NT2/D1 (cell line): ENCODE data around the gene ZNF878.
A peak's percentile ranks its signal among the peaks of the same experiment; 100 is the strongest.
"Not testable (repeated sequence)": the region's sequence is repeated elsewhere in the genome, so short reads cannot be mapped to it uniquely, and the experiment has no call there.

Experiments used
- DNase-seq: peaks from one replicate; pipeline ENCODE4 v3.0.0-alpha.2; 2011; ENCODE audit warnings: low read depth, low spot score
- H3K27me3 ChIP-seq: 2 replicates; pipeline ENCODE4 v1.6.0; 2011; ENCODE audit warnings: mild to moderate bottlenecking; ENCODE audit not compliant: insufficient read length, insufficient read depth
- H3K36me3 ChIP-seq: 2 replicates; pipeline ENCODE4 v1.6.1; 2011; ENCODE audit warnings: mild to moderate bottlenecking, low read length, mixed read lengths; ENCODE audit not compliant: insufficient read depth, insufficient read length
- H3K4me1 ChIP-seq: 2 replicates; pipeline ENCODE4 v1.5.1; 2011; ENCODE audit not compliant: insufficient read depth, insufficient read length
- H3K4me3 ChIP-seq: 2 replicates; pipeline ENCODE4 v1.5.1; 2011; ENCODE audit warnings: low read depth; ENCODE audit not compliant: insufficient read length
- H3K9ac ChIP-seq: 2 replicates; pipeline ENCODE4 v1.6.0; 2011; ENCODE audit warnings: low read depth; ENCODE audit not compliant: insufficient read length
- H3K9me3 ChIP-seq: 2 replicates; pipeline ENCODE4 v1.5.1; 2011; ENCODE audit warnings: mild to moderate bottlenecking, low read length; ENCODE audit not compliant: insufficient read depth
- SUZ12 ChIP-seq: IDR thresholded peaks from 2 replicates; pipeline ENCODE4 v1.6.1; 2011; ENCODE audit not compliant: insufficient read length, insufficient read depth; ENCODE audit errors: extremely low read depth
- YY1 ChIP-seq: IDR thresholded peaks from 2 replicates; pipeline ENCODE4 v1.6.1; 2011; ENCODE audit not compliant: insufficient read length, insufficient read depth
- ZNF274 ChIP-seq: IDR thresholded peaks from 2 replicates; pipeline ENCODE4 v1.6.1; 2011; ENCODE audit warnings: mild to moderate bottlenecking, low read depth, low read length

The ZNF878 gene

DNA sequence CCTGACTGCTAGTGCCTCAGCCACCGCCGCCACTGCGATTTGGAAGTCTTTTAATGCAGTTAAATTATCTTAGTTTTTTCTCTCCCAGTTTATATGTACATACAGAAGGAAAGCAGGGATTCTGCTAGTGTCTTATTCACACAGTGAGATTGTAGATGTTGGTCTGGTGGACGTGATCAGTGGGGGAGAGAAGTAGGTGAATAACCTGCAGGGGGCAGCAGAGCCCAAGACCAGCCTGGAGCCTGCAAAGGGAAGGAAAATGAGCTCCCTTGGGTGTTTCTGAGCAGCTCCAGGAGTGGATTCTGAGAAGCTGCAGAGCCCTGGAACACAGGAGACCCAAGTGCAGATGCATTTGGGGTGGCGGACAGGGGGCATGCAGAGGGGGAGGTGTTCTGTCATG is 38.0 kb upstream of the ZNF878 start:
- Histone ChIP-seq H3K4me1 (no peaks in the 10 kb centered on the region), H3K36me3 (peaks cover 17% of the 10 kb centered on the region)
- peak; percentile 48 for DNase-seq

DNA sequence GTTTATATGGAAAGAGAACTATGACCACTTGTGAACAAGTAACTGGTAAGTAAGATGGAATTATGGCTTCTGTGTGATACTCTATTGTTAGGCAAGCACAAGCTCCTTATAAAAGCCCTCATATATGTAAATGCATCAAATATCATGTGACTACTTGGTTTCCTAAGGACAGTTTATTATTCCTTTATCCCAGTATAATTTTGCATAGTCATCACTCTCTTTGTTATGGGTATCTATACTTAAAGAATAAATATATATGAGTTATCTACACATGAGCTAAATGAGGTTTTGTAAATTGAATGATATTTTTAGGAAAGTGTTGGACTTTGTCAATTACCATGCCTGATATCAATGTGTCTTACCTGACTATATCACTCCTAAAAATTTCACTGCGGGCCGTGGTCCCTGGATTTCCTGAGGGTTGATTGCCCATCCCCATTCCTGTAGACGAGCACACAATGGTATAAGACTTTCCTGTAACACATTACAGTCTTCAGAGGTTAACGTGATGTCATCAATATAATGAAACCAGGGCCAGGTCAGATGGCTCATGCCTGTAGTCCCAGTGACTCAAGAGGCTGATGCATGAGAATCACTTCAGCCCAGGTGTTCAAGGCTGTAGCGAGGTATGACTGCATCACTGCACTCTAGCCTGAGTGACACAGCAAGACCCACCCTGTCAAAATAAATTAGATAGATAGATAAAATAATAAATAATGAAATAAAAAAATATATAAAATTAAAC is 32.5 kb upstream of the ZNF878 start:
- no peaks in the 10 kb centered on the region for H3K4me1 ChIP-seq
- peaks cover 11% of the 10 kb centered on the region for H3K9me3 ChIP-seq
- no peaks in the 10 kb centered on the region for H3K27me3 ChIP-seq
- H3K4me3 ChIP-seq: no peak overlapping the region
- no peak for DNase-seq
- H3K9ac ChIP-seq: no peak overlapping the region
- TF ChIP-seq YY1 (no peak), ZNF274 (no peak), SUZ12 (no peak)
- H3K36me3 ChIP-seq: peaks cover 11% of the 10 kb centered on the region

More for the DNA sequence above, 38.0 kb upstream of the ZNF878 start:
- Histone ChIP-seq H3K27me3 (no peaks in the 10 kb centered on the region), H3K9ac (no peak overlapping the region), H3K4me3 (no peak overlapping the region), H3K9me3 (peaks cover 6% of the 10 kb centered on the region; the same call in 1 of the 2 replicates)
- TF ChIP-seq YY1: no peak
- TF ChIP-seq SUZ12: no peak
- TF ChIP-seq ZNF274: no peak

- not testable (repeated sequence) for DNase-seq, H3K27me3 ChIP-seq, H3K9ac ChIP-seq, H3K4me3 ChIP-seq, H3K4me1 ChIP-seq
- H3K36me3 ChIP-seq: peaks cover 25% of the 10 kb centered on the region
- peaks cover 24% of the 10 kb centered on the region for H3K9me3 ChIP-seq
Measured at GRCh38 chr19:12083336-12083735, 30.6 kb upstream of the ZNF878 start.

GRCh38 chr19:12077375-12077774 is 24.6 kb upstream of the ZNF878 start:
- H3K36me3 ChIP-seq: peaks cover 72% of the 10 kb centered on the region
- H3K27me3 ChIP-seq: no peaks in the 10 kb centered on the region
- no peak overlapping the region for H3K4me3 ChIP-seq
- H3K4me1 ChIP-seq: no peaks in the 10 kb centered on the region
- no peak for DNase-seq
- TF ChIP-seq YY1 (no peak), ZNF274 (peak; percentile 86)
- H3K9ac ChIP-seq: no peak overlapping the region
- H3K9me3 ChIP-seq: peaks cover 80% of the 10 kb centered on the region

GRCh38 chr19:12076331-12076730 is 23.6 kb upstream of the ZNF878 start:
- H3K9me3 ChIP-seq: peaks cover 90% of the 10 kb centered on the region
- not testable (repeated sequence) for H3K4me3 ChIP-seq, H3K9ac ChIP-seq, H3K4me1 ChIP-seq, DNase-seq, H3K27me3 ChIP-seq
- peaks cover 72% of the 10 kb centered on the region for H3K36me3 ChIP-seq
- TF ChIP-seq ZNF274: peak; percentile 87

DNA sequence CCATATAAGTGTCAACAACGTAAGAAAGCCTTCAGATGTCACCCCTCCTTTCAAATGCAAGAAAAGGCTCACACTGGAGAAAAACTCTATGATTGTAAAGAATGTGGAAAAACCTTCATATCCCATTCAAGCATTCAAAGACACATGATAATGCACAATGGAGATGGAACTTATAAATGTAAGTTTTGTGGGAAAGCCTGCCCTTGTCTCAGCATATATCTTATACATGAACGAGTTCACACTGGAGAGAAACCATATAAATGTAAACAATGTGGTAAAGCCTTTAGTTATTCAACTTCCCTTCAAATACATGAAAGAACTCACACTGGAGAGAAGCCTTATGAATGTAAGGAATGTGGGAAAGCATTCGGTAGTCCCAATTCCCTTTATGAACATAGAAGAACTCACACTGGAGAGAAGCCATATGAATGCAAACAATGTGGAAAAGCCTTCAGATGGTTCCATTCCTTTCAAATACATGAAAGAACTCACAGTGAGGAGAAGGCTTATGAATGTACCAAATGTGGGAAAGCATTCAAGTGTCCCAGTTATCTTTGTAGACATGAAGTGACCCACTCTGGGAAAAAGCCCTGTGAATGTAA is 22.9 kb upstream of the ZNF878 start:
- Histone ChIP-seq H3K4me1 (no peaks in the 10 kb centered on the region), H3K36me3 (peaks cover 66% of the 10 kb centered on the region), H3K4me3 (no peak overlapping the region), H3K9ac (no peak overlapping the region), H3K27me3 (no peaks in the 10 kb centered on the region), H3K9me3 (peaks cover 90% of the 10 kb centered on the region)
- DNase-seq: no peak
- TF ChIP-seq YY1 (no peak), ZNF274 (no peak), SUZ12 (no peak)

- Histone ChIP-seq H3K4me1 (peaks cover 2% of the 10 kb centered on the region), H3K27me3 (no peaks in the 10 kb centered on the region), H3K9ac (peak within 1 kb of the TSS; percentile 93), H3K9me3 (peaks cover 4% of the 10 kb centered on the region; the same call in 1 of the 2 replicates), H3K4me3 (peak within 1 kb of the TSS; percentile 87), H3K36me3 (peaks cover 6% of the 10 kb centered on the region)
- DNase-seq: peak; percentile 82
- TF ChIP-seq YY1 (no peak), SUZ12 (no peak), ZNF274 (no peak)
Measured at GRCh38 chr19:12064590-12065538, 12.1 kb upstream of the ZNF878 start, which contains the start of gene ZNF844. Gene ZNF844, plus strand, starts transcription at chr19:12064731. Its CDS starts 143 bp downstream, at chr19:12064874.
